Activated CD4-positive, CD25-positive, alpha-beta regulatory T cell treated with anti-CD3 and anti-CD28 coated beads, Interleukin-2, amount 50 U/mL, for 16 hours (primary cell): Measurements from ENCODE around the gene PTPRJ.

ENCODE experiments used
- DNase-seq: peaks from one replicate; pipeline ENCODE4 v3.0.0-alpha.2; 2020; ENCODE audit warnings: low read depth, low spot score

Gene PTPRJ

GRCh38 chr11:47967577-47968525, 12.5 kb upstream of the PTPRJ start:
- no peak for DNase-seq

GRCh38 chr11:47969401-47969800, 11.0 kb upstream of the PTPRJ start:
- no peak for DNase-seq

GRCh38 chr11:47971501-47971900, 8.9 kb upstream of the PTPRJ start:
- no peak for DNase-seq

- no peak for DNase-seq
These were observed 7.2 kb upstream of the PTPRJ start for GRCh38 chr11:47973173-47973572.

GRCh38 chr11:47976931-47977330, 3.4 kb upstream of the PTPRJ start:
- no peak for DNase-seq

- DNase-seq: no peak
These were observed 2.7 kb upstream of the PTPRJ start for GRCh38 chr11:47977623-47978022.

GRCh38 chr11:47979378-47980087, 826 bp upstream of the PTPRJ start:
- no peak for DNase-seq

GRCh38 chr11:47980907-47981621, 705 bp downstream of the PTPRJ start:
- no peak for DNase-seq

- no peak for DNase-seq
These were observed 1.5 kb downstream of the PTPRJ start for GRCh38 chr11:47981667-47982404.

GRCh38 chr11:47982616-47983015, 2.3 kb downstream of the PTPRJ start:
- DNase-seq: no peak

GRCh38 chr11:47983464-47984397, 3.4 kb downstream of the PTPRJ start:
- no peak for DNase-seq

- no peak for DNase-seq
These were observed 5.9 kb downstream of the PTPRJ start for GRCh38 chr11:47986219-47986618.

GRCh38 chr11:47986742-47987141, 6.4 kb downstream of the PTPRJ start:
- no peak for DNase-seq

GRCh38 chr11:47987310-47987709, 7.0 kb downstream of the PTPRJ start:
- DNase-seq: no peak

GRCh38 chr11:47987781-47988180, 7.4 kb downstream of the PTPRJ start:
- DNase-seq: no peak

- DNase-seq: no peak
These were observed 9.4 kb downstream of the PTPRJ start for GRCh38 chr11:47989779-47990178.

GRCh38 chr11:47991266-47991830, 11.0 kb downstream of the PTPRJ start:
- no peak for DNase-seq

- no peak for DNase-seq
These were observed 11.5 kb downstream of the PTPRJ start for GRCh38 chr11:47991894-47992293.

- DNase-seq: no peak
These were observed 12.8 kb downstream of the PTPRJ start for GRCh38 chr11:47992959-47993820.
